Measurements from ENCODE around the gene TSTD1. TPM values are rescaled to one million over a fixed set of nuclear protein-coding genes. Genes with fewer than 3 reads are reported as not detected.

TSTD1 gene
- total and polyA plus RNA-seq, 7 donors = 2.5 to 33.9 (median 10.4) TPM

DNA sequence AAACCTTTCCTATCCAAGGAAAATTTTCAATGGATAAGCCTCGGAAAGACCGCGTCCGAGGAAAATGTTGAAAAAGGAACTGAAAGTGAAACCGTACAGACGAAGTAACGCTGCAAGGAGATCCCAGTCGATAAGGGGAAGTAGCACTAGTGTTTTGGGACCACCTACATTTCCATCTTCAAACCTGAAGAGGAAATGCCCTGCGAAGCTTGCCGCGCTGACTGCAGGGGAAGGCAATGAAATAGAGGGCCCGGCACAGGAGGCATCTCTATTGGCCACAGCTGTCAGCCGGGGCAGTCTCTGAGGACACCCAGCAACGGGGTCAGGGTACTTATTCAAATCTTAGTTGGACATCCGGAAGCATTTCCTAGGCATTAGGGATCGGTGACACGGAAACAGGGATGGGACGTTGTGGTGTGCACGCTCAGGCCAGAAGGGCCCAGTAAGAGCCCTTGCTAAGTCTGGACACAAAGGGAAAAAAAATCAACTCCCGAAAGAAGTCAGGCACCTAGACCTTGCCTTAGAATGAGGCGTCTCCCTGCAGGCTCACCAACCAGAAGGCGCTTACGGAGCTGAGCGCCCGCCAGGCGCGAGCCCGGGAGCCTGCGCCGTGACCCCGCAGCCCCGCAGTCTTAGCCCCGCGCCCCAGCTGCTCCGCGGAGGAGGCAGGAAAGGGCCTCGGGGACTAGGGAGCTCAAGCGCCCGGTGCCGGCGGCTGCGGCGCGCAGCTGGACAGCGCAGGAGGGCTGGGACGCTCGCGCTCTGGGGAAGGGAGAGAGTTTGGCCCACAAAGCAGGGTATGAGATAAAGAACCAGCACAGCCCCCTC, 6.4 kb upstream of the TSTD1 start:
- WGBS, 3 donors = 0 to 1% (median 0%) methylated on average over 48 of the region's 48 CpGs
- Histone ChIP-seq H3K4me3 (peak overlapping the region; percentile 88), H3K36me3 (ENCODE audit: insufficient read depth in 1 of 2, low read depth in 1 of 2) (peaks cover 10 to 30% of the 10 kb centered on the region in 2 donors), H3K27me3 (ENCODE audit: insufficient read depth in 3 of 3, low read length in 2 of 3) (peaks cover 0 to 2% (median 0%) of the 10 kb centered on the region in 3 donors), H3K9me3 (no peaks in the 10 kb centered on the region), H3K27ac (peak overlapping the region; percentile 91), H3K4me1 (peaks cover 16% of the 10 kb centered on the region)
- TF ChIP-seq, protein P1, sequence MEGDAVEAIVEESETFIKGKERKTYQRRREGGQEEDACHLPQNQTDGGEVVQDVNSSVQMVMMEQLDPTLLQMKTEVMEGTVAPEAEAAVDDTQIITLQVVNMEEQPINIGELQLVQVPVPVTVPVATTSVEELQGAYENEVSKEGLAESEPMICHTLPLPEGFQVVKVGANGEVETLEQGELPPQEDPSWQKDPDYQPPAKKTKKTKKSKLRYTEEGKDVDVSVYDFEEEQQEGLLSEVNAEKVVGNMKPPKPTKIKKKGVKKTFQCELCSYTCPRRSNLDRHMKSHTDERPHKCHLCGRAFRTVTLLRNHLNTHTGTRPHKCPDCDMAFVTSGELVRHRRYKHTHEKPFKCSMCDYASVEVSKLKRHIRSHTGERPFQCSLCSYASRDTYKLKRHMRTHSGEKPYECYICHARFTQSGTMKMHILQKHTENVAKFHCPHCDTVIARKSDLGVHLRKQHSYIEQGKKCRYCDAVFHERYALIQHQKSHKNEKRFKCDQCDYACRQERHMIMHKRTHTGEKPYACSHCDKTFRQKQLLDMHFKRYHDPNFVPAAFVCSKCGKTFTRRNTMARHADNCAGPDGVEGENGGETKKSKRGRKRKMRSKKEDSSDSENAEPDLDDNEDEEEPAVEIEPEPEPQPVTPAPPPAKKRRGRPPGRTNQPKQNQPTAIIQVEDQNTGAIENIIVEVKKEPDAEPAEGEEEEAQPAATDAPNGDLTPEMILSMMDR (IDR thresholded peaks at IDR 0.05) = no peak
- peak; percentile 63 to 85 for DNase-seq
- intact Hi-C loops (cut with DNase I) = loop anchor here (5.0 kb wide), 3 partner anchors 52 to 107 kb away; partner anchors contain the start of genes DEDD (in 1 of the 2), KLHDC9 (in 1 of the 2) and UFC1 (in 1 of the 2)
- peak; percentile 75 to 79 (median 76) for ATAC-seq

DNA sequence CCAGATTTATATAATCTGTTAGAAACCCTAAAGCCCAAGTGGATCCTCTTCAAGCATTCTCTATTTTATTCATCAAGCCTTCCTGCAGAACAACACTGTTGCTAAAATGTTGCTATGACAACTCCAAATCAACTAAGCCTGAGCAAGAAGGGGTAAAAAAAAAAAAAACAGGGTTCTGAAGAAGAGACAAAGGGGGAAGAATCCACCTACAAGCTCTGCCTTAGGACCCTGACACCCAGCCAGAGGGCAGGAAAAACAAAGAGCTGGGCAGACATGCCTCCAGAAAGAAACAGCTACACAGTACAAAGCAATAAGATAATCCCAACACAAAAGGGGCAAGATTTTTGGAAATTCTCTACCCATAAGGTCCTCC, 5.8 kb upstream of the TSTD1 start:
- H3K9me3 ChIP-seq = no peaks in the 10 kb centered on the region
- peaks cover 10 to 36% of the 10 kb centered on the region in 2 donors for H3K36me3 ChIP-seq (ENCODE audit: insufficient read depth in 1 of 2, low read depth in 1 of 2)
- peak overlapping the region; percentile 88 for H3K4me3 ChIP-seq
- TF ChIP-seq, protein P1 (IDR thresholded peaks at IDR 0.05) = no peak
- H3K27me3 ChIP-seq (ENCODE audit: insufficient read depth in 3 of 3, low read length in 2 of 3) = peaks cover 0 to 2% (median 0%) of the 10 kb centered on the region in 3 donors
- ATAC-seq = no peak
- no peak for DNase-seq
- intact Hi-C loops (cut with DNase I) = loop anchor here in 1 of 2 donors (5.0 kb wide), 1 partner anchor 53 kb away; the partner anchor contains the start of gene KLHDC9
- peaks cover 16% of the 10 kb centered on the region for H3K4me1 ChIP-seq
- peak overlapping the region; percentile 91 for H3K27ac ChIP-seq

DNA sequence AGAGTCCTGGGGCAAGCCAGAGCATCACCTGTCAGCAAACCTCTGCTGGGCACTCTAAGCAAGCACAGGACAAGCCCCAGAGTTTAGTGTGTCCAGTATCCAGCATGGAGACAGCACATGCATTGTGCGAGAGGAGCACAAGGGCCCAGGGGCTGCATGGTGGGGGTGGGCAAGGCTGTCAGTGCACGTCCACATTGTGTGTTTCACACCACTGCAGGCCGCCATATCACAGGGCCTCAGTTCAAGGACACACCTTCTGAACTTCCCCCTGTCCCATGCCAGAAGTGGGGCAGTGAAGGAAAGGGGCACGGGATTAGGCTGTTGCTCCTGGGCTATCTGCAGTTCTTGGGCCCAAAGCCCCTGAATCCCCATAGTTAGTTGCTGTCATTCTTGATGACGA, 782 bp upstream of the TSTD1 start:
- whole genome bisulfite sequencing, 3 donors = 74 to 85% (median 82%) methylated on average over 5 of the region's 5 CpGs
- no peaks in the 10 kb centered on the region for H3K27me3 ChIP-seq (ENCODE audit: insufficient read depth in 3 of 3, low read length in 2 of 3)
- H3K27ac ChIP-seq = no peak overlapping the region
- DNase-seq (no peak), ATAC-seq (peak in 1 of 4 donors; percentile 8)
- TF ChIP-seq, protein P1 (IDR thresholded peaks at IDR 0.05) = no peak
- peaks cover 12% of the 10 kb centered on the region for H3K4me1 ChIP-seq
- H3K4me3 ChIP-seq = no peak overlapping the region
- H3K36me3 ChIP-seq (ENCODE audit: insufficient read depth in 1 of 2, low read depth in 1 of 2) = peaks cover 10 to 40% of the 10 kb centered on the region in 2 donors
- intact Hi-C loops (cut with DNase I) = no loop called here
- no peaks in the 10 kb centered on the region for H3K9me3 ChIP-seq

GRCh38 chr1:161039154-161039545, 386 bp upstream of the TSTD1 start:
- DNase-seq = no peak
- peak overlapping the region; percentile 64 for H3K4me3 ChIP-seq
- no peaks in the 10 kb centered on the region for H3K9me3 ChIP-seq
- intact Hi-C loops (cut with DNase I) = no loop called here
- no peaks in the 10 kb centered on the region for H3K27me3 ChIP-seq (ENCODE audit: insufficient read depth in 3 of 3, low read length in 2 of 3)
- peaks cover 10 to 40% of the 10 kb centered on the region in 2 donors for H3K36me3 ChIP-seq (ENCODE audit: insufficient read depth in 1 of 2, low read depth in 1 of 2)
- WGBS, 3 donors = 5 to 10% (median 7%) methylated on average over 2 to 3 of the region's 3 CpGs
- ATAC-seq = peak in 1 of 4 donors; percentile 14
- TF ChIP-seq, protein P1 (IDR thresholded peaks at IDR 0.05) = no peak
- no peak overlapping the region for H3K27ac ChIP-seq
- H3K4me1 ChIP-seq = peaks cover 8% of the 10 kb centered on the region
